ENCODE data around the gene SH3RF2.
A peak's percentile ranks its signal among the peaks of the same experiment; 100 is the strongest.

The SH3RF2 gene

GRCh38 chr5:145902421-145902820, 34.0 kb upstream of the SH3RF2 start:
- H3K36me3 ChIP-seq (ENCODE audit: control insufficient read depth in 4 of 4, insufficient read depth in 4 of 4, low read length in 3 of 4) = no peaks in the 10 kb centered on the region
- DNase-seq = no peak
- WGBS (ENCODE audit: insufficient coverage) = no CpG with 5 or more reads among the region's 1 CpG
- H3K9me3 ChIP-seq (ENCODE audit: control extremely low read depth in 1 of 5, control insufficient read depth in 4 of 5, insufficient read depth in 2 of 5, low read depth in 1 of 5, low read length in 4 of 5) = peaks cover 0 to 3% (median 0%) of the 10 kb centered on the region in 5 experiments
- ChIA-PET CTCF (interaction anchor here (3.9 kb wide), 1 partner anchor 13 kb away, joined by 13 read pairs; no protein-coding TSS in a partner anchor), POLR2A (no interaction called here)
- no peaks in the 10 kb centered on the region for H3K27me3 ChIP-seq (replicated peaks in 2 of 5; ENCODE audit: control insufficient read depth in 4 of 5, insufficient read depth in 5 of 5, low read length in 4 of 5)
- H3K4me1 ChIP-seq (ENCODE audit: control extremely low read depth in 1 of 4, control insufficient read depth in 4 of 4, insufficient read depth in 4 of 4, low read length in 3 of 4) = no peaks in the 10 kb centered on the region
- H3K4me3 ChIP-seq (ENCODE audit: control insufficient read depth in 1 of 7, extremely low read depth in 1 of 7, insufficient read depth in 4 of 7, low read depth in 2 of 7, low read length in 6 of 7) = no peak overlapping the region
- no peak overlapping the region for H3K27ac ChIP-seq (ENCODE audit: insufficient read depth in 1 of 2, low read depth in 1 of 2, low read length in 2 of 2, poor library complexity in 1 of 2, severe bottlenecking in 2 of 2)

GRCh38 chr5:145903113-145903512, 33.3 kb upstream of the SH3RF2 start:
- POLR2A ChIA-PET = no interaction called here

GRCh38 chr5:145903867-145904266, 32.5 kb upstream of the SH3RF2 start:
- Histone ChIP-seq H3K4me1 (ENCODE audit: control extremely low read depth in 1 of 4, control insufficient read depth in 4 of 4, insufficient read depth in 4 of 4, low read length in 3 of 4) (no peaks in the 10 kb centered on the region), H3K4me3 (ENCODE audit: control insufficient read depth in 1 of 7, extremely low read depth in 1 of 7, insufficient read depth in 4 of 7, low read depth in 2 of 7, low read length in 6 of 7) (no peak overlapping the region), H3K36me3 (ENCODE audit: control insufficient read depth in 4 of 4, insufficient read depth in 4 of 4, low read length in 3 of 4) (no peaks in the 10 kb centered on the region), H3K27me3 (replicated peaks in 2 of 5; ENCODE audit: control insufficient read depth in 4 of 5, insufficient read depth in 5 of 5, low read length in 4 of 5) (no peaks in the 10 kb centered on the region), H3K27ac (ENCODE audit: insufficient read depth in 1 of 2, low read depth in 1 of 2, low read length in 2 of 2, poor library complexity in 1 of 2, severe bottlenecking in 2 of 2) (no peak overlapping the region), H3K9me3 (ENCODE audit: control extremely low read depth in 1 of 5, control insufficient read depth in 4 of 5, insufficient read depth in 2 of 5, low read depth in 1 of 5, low read length in 4 of 5) (peaks cover 0 to 3% (median 0%) of the 10 kb centered on the region in 5 experiments)
- WGBS (ENCODE audit: insufficient coverage) = 100% methylated on average over 1 of the region's 3 CpGs
- no peak for DNase-seq
- ChIA-PET POLR2A (no interaction called here), CTCF (interaction anchor here (1.0 to 3.9 kb wide), 3 partner anchors 15 to 77 kb away, joined by 3 to 13 read pairs (median 4); no protein-coding TSS in a partner anchor)

More at GRCh38 chr5:145903113-145903512, 33.3 kb upstream of the SH3RF2 start:
- WGBS (ENCODE audit: insufficient coverage) = 69% methylated on average over 3 of the region's 3 CpGs
- no peaks in the 10 kb centered on the region for H3K36me3 ChIP-seq (ENCODE audit: control insufficient read depth in 4 of 4, insufficient read depth in 4 of 4, low read length in 3 of 4)
- peaks cover 0 to 3% (median 0%) of the 10 kb centered on the region in 5 experiments for H3K9me3 ChIP-seq (ENCODE audit: control extremely low read depth in 1 of 5, control insufficient read depth in 4 of 5, insufficient read depth in 2 of 5, low read depth in 1 of 5, low read length in 4 of 5)
- no peak overlapping the region for H3K27ac ChIP-seq (ENCODE audit: insufficient read depth in 1 of 2, low read depth in 1 of 2, low read length in 2 of 2, poor library complexity in 1 of 2, severe bottlenecking in 2 of 2)
- H3K4me1 ChIP-seq (ENCODE audit: control extremely low read depth in 1 of 4, control insufficient read depth in 4 of 4, insufficient read depth in 4 of 4, low read length in 3 of 4) = no peaks in the 10 kb centered on the region
- CTCF ChIA-PET = interaction anchor here (0.5 to 3.9 kb wide), 4 partner anchors 14 to 77 kb away, joined by 3 to 13 read pairs (median 4); no protein-coding TSS in a partner anchor
- H3K27me3 ChIP-seq (replicated peaks in 2 of 5; ENCODE audit: control insufficient read depth in 4 of 5, insufficient read depth in 5 of 5, low read length in 4 of 5) = no peaks in the 10 kb centered on the region
- no peak overlapping the region for H3K4me3 ChIP-seq (ENCODE audit: control insufficient read depth in 1 of 7, extremely low read depth in 1 of 7, insufficient read depth in 4 of 7, low read depth in 2 of 7, low read length in 6 of 7)
- peak in 2 of 3 donors; percentile 20 to 36 for DNase-seq

- WGBS (ENCODE audit: insufficient coverage) = 100% methylated on average over 4 of the region's 5 CpGs
- H3K9me3 ChIP-seq (ENCODE audit: control extremely low read depth in 1 of 5, control insufficient read depth in 4 of 5, insufficient read depth in 2 of 5, low read depth in 1 of 5, low read length in 4 of 5) = no peaks in the 10 kb centered on the region
- no peaks in the 10 kb centered on the region for H3K4me1 ChIP-seq (ENCODE audit: control extremely low read depth in 1 of 4, control insufficient read depth in 4 of 4, insufficient read depth in 4 of 4, low read length in 3 of 4)
- H3K36me3 ChIP-seq (ENCODE audit: control insufficient read depth in 4 of 4, insufficient read depth in 4 of 4, low read length in 3 of 4) = no peaks in the 10 kb centered on the region
- no peak overlapping the region for H3K4me3 ChIP-seq (ENCODE audit: control insufficient read depth in 1 of 7, extremely low read depth in 1 of 7, insufficient read depth in 4 of 7, low read depth in 2 of 7, low read length in 6 of 7)
- ChIA-PET POLR2A (no interaction called here), CTCF (interaction anchor here (3.9 kb wide), 1 partner anchor 16 kb away, joined by 13 read pairs; no protein-coding TSS in a partner anchor)
- no peaks in the 10 kb centered on the region for H3K27me3 ChIP-seq (replicated peaks in 2 of 5; ENCODE audit: control insufficient read depth in 4 of 5, insufficient read depth in 5 of 5, low read length in 4 of 5)
- no peak overlapping the region for H3K27ac ChIP-seq (ENCODE audit: insufficient read depth in 1 of 2, low read depth in 1 of 2, low read length in 2 of 2, poor library complexity in 1 of 2, severe bottlenecking in 2 of 2)
- no peak for DNase-seq
These were observed 31.6 kb upstream of the SH3RF2 start for GRCh38 chr5:145904743-145905142.

- no peak for DNase-seq
- Histone ChIP-seq H3K9me3 (ENCODE audit: control extremely low read depth in 1 of 5, control insufficient read depth in 4 of 5, insufficient read depth in 2 of 5, low read depth in 1 of 5, low read length in 4 of 5) (no peaks in the 10 kb centered on the region), H3K27me3 (replicated peaks in 2 of 5; ENCODE audit: control insufficient read depth in 4 of 5, insufficient read depth in 5 of 5, low read length in 4 of 5) (no peaks in the 10 kb centered on the region), H3K4me3 (ENCODE audit: control insufficient read depth in 1 of 7, extremely low read depth in 1 of 7, insufficient read depth in 4 of 7, low read depth in 2 of 7, low read length in 6 of 7) (no peak overlapping the region), H3K27ac (ENCODE audit: insufficient read depth in 1 of 2, low read depth in 1 of 2, low read length in 2 of 2, poor library complexity in 1 of 2, severe bottlenecking in 2 of 2) (no peak overlapping the region), H3K36me3 (ENCODE audit: control insufficient read depth in 4 of 4, insufficient read depth in 4 of 4, low read length in 3 of 4) (no peaks in the 10 kb centered on the region), H3K4me1 (ENCODE audit: control extremely low read depth in 1 of 4, control insufficient read depth in 4 of 4, insufficient read depth in 4 of 4, low read length in 3 of 4) (no peaks in the 10 kb centered on the region)
- POLR2A ChIA-PET = no interaction called here
- CTCF ChIA-PET = no interaction called here
- WGBS (ENCODE audit: insufficient coverage) = no CpG with 5 or more reads among the region's 1 CpG
These were observed 30.0 kb upstream of the SH3RF2 start for GRCh38 chr5:145906401-145906800.

- no peak overlapping the region for H3K4me3 ChIP-seq (ENCODE audit: control insufficient read depth in 1 of 7, extremely low read depth in 1 of 7, insufficient read depth in 4 of 7, low read depth in 2 of 7, low read length in 6 of 7)
- H3K36me3 ChIP-seq (ENCODE audit: control insufficient read depth in 4 of 4, insufficient read depth in 4 of 4, low read length in 3 of 4) = no peaks in the 10 kb centered on the region
- no peak for DNase-seq
- 100% methylated on average over 1 of the region's 3 CpGs for WGBS (ENCODE audit: insufficient coverage)
- ChIA-PET CTCF (interaction anchor here (0.9 to 1.6 kb wide), 7 partner anchors 13 to 221 kb away, joined by 3 to 5 read pairs (median 3); no protein-coding TSS in a partner anchor), POLR2A (interaction anchor here (1.0 kb wide), 1 partner anchor 43 kb away, joined by 3 read pairs; no protein-coding TSS in a partner anchor)
- H3K27me3 ChIP-seq (replicated peaks in 2 of 5; ENCODE audit: control insufficient read depth in 4 of 5, insufficient read depth in 5 of 5, low read length in 4 of 5) = no peaks in the 10 kb centered on the region
- H3K4me1 ChIP-seq (ENCODE audit: control extremely low read depth in 1 of 4, control insufficient read depth in 4 of 4, insufficient read depth in 4 of 4, low read length in 3 of 4) = no peaks in the 10 kb centered on the region
- no peaks in the 10 kb centered on the region for H3K9me3 ChIP-seq (ENCODE audit: control extremely low read depth in 1 of 5, control insufficient read depth in 4 of 5, insufficient read depth in 2 of 5, low read depth in 1 of 5, low read length in 4 of 5)
- H3K27ac ChIP-seq (ENCODE audit: insufficient read depth in 1 of 2, low read depth in 1 of 2, low read length in 2 of 2, poor library complexity in 1 of 2, severe bottlenecking in 2 of 2) = no peak overlapping the region
These were observed 28.0 kb upstream of the SH3RF2 start for GRCh38 chr5:145908206-145908960.

- no peak overlapping the region for H3K27ac ChIP-seq (ENCODE audit: insufficient read depth in 1 of 2, low read depth in 1 of 2, low read length in 2 of 2, poor library complexity in 1 of 2, severe bottlenecking in 2 of 2)
- no peaks in the 10 kb centered on the region for H3K9me3 ChIP-seq (ENCODE audit: control extremely low read depth in 1 of 5, control insufficient read depth in 4 of 5, insufficient read depth in 2 of 5, low read depth in 1 of 5, low read length in 4 of 5)
- H3K36me3 ChIP-seq (ENCODE audit: control insufficient read depth in 4 of 4, insufficient read depth in 4 of 4, low read length in 3 of 4) = no peaks in the 10 kb centered on the region
- ChIA-PET CTCF (no interaction called here), POLR2A (no interaction called here)
- no peaks in the 10 kb centered on the region for H3K4me1 ChIP-seq (ENCODE audit: control extremely low read depth in 1 of 4, control insufficient read depth in 4 of 4, insufficient read depth in 4 of 4, low read length in 3 of 4)
- no peak for DNase-seq
- no peak overlapping the region for H3K4me3 ChIP-seq (ENCODE audit: control insufficient read depth in 1 of 7, extremely low read depth in 1 of 7, insufficient read depth in 4 of 7, low read depth in 2 of 7, low read length in 6 of 7)
- no peaks in the 10 kb centered on the region for H3K27me3 ChIP-seq (replicated peaks in 2 of 5; ENCODE audit: control insufficient read depth in 4 of 5, insufficient read depth in 5 of 5, low read length in 4 of 5)
- 96% methylated on average over 5 of the region's 6 CpGs for WGBS (ENCODE audit: insufficient coverage)
These were observed 25.2 kb upstream of the SH3RF2 start for GRCh38 chr5:145911164-145911563.
